IPS-NIHi11 (cell line): Measurements from ENCODE around the gene C1orf210.

Experiments used
- DNase-seq: peaks from one replicate; pipeline ENCODE4 v3.0.0; 2012; ENCODE audit warnings: mixed read lengths, low spot score

The C1orf210 gene

GRCh38 chr1:43247256-43247921 is 38.0 kb downstream of the C1orf210 start:
- DNase-seq, result no peak

GRCh38 chr1:43246466-43247213 is 38.7 kb downstream of the C1orf210 start:
- DNase-seq, result no peak

- no peak for DNase-seq
Observed at GRCh38 chr1:43243299-43243698, 42.1 kb downstream of the C1orf210 start.

GRCh38 chr1:43241413-43241836 is 44.0 kb downstream of the C1orf210 start:
- peak; percentile 28 for DNase-seq

GRCh38 chr1:43239484-43239883 is 45.9 kb downstream of the C1orf210 start:
- no peak for DNase-seq

- DNase-seq, result no peak
Observed at GRCh38 chr1:43238991-43239469, 46.4 kb downstream of the C1orf210 start.

GRCh38 chr1:43238085-43238484 is 47.3 kb downstream of the C1orf210 start:
- peak; percentile 86 for DNase-seq

GRCh38 chr1:43237121-43237520 is 48.3 kb downstream of the C1orf210 start:
- DNase-seq, result no peak

GRCh38 chr1:43235451-43236121 is 49.8 kb downstream of the C1orf210 start:
- DNase-seq, result no peak

GRCh38 chr1:43235040-43235439 is 50.3 kb downstream of the C1orf210 start:
- no peak for DNase-seq

GRCh38 chr1:43234267-43234666 is 51.1 kb downstream of the C1orf210 start:
- no peak for DNase-seq

GRCh38 chr1:43233631-43234030 is 51.8 kb downstream of the C1orf210 start:
- DNase-seq, result no peak

GRCh38 chr1:43232482-43232881 is 52.9 kb downstream of the C1orf210 start:
- no peak for DNase-seq

GRCh38 chr1:43232074-43232473 is 53.3 kb downstream of the C1orf210 start:
- DNase-seq, result no peak
